ENCODE results near the gene DKKL1. TPM values are rescaled to one million over a fixed set of nuclear protein-coding genes. Genes with fewer than 3 reads are reported as not detected.
A peak's percentile ranks its signal among the peaks of the same experiment; 100 is the strongest.

DKKL1 gene
- polyA plus RNA-seq, 2 of the 4 experiments (the other 2 are of a cell fraction) = 0.37 to 0.53 TPM

DNA sequence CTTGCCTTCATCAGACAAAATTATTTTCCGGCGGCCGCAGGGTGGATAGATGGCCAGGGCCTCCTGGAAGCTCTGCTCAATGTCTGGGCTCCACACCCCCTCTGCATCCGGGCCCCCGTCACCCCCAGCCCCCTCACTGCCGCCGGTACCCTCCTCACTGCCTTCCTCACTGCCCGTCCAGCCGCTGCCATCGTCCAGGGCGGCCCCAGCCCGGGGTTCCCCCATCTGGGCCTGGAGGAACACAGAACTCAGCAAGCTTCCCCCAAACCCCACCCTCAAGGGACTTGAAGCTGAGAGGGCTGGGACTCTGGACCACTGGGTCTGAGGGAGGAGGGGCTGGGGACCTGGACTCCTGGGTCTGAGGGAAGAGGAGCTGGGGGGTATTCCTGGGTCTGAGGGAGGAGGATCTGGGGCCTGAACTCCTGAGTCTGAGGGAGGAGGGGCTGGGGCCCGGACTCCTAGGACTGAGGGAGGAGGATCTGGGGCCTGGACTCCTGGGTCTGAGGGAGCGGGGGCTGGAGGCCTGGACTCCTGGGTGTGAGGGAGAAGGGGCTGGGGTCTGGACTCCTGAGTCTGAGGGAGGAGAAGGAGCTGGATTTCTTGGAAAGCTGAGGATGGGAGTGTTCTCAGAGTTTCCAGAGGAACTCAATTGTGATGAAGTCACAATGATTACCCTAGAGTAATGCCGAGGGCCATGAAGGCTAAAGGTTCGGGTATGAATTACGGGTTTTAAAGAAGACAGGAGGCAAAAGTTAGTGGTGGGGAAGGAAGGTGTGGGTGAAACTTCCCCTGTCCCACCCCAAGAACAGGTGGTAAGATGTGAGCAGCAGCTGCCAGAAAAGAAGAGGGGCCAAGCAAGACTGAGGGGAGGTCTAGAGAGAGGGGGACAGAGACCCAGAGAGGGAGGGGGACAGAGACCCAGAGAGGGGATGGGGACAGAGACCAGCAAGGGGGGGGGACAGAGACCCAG, 3.5 kb upstream of the DKKL1 start:
- Histone ChIP-seq H3K4me3 (no peak overlapping the region), H3K4me2 (peak overlapping the region; percentile 99; the same call in 2 of the 3 replicates), H3K27ac (peak overlapping the region in 1 of 2 experiments; percentile 90; a peak in 3 of 6 replicates), H3K4me1 (peaks cover 24% of the 10 kb centered on the region), H3K9me3 (no peaks in the 10 kb centered on the region)
- DNase-seq (ENCODE audit: low read depth in 1 of 2, low spot score in 1 of 2) (no peak), ATAC-seq (no peak), FAIRE-seq (no peak)
- 87% methylated on average over 13 of the region's 17 CpGs for WGBS (ENCODE audit: missing lambda C conversion rate)
- CTCF ChIA-PET = interaction anchor here (0.7 to 3.2 kb wide), 8 partner anchors 11 to 134 kb away, joined by 3 to 19 read pairs (median 5); no protein-coding TSS in a partner anchor
- no peak for TF ChIP-seq NFE2L2 (conservative IDR thresholded peaks at IDR 0.05; ENCODE audit: low read length)
- TF ChIP-seq KDM1A (IDR thresholded peaks at IDR 0.05; ENCODE audit: low read depth) = no peak
- TF ChIP-seq KDM5A (IDR thresholded peaks at IDR 0.05) = no peak
- no peak for TF ChIP-seq HEYL (CRISPR knock-in tag; IDR thresholded peaks at IDR 0.05)
- no peak for TF ChIP-seq ELK1 (IDR thresholded peaks at IDR 0.05; ENCODE audit: low read depth, low read length)
- TF ChIP-seq FOSB (CRISPR knock-in tag; IDR thresholded peaks at IDR 0.05) = no peak
- TF ChIP-seq, protein P1, sequence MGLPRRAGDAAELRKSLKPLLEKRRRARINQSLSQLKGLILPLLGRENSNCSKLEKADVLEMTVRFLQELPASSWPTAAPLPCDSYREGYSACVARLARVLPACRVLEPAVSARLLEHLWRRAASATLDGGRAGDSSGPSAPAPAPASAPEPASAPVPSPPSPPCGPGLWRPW (IDR thresholded peaks at IDR 0.05) = no peak
- no peak for TF ChIP-seq MAFK (IDR thresholded peaks at IDR 0.05; ENCODE audit: partially characterized antibody)
- TF ChIP-seq JUNB (IDR thresholded peaks at IDR 0.05) = no peak
- no peak for TF ChIP-seq RNF2 (IDR thresholded peaks at IDR 0.05; ENCODE audit: borderline replicate concordance, low read depth)
- no peak for TF ChIP-seq HOXB13 (CRISPR knock-in tag; IDR thresholded peaks at IDR 0.05; ENCODE audit: low read depth)
- TF ChIP-seq CBX8 (IDR thresholded peaks at IDR 0.05) = no peak
- TF ChIP-seq, protein P2, sequence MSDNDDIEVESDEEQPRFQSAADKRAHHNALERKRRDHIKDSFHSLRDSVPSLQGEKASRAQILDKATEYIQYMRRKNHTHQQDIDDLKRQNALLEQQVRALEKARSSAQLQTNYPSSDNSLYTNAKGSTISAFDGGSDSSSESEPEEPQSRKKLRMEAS (IDR thresholded peaks at IDR 0.05) = no peak
- TF ChIP-seq CBX2 (IDR thresholded peaks at IDR 0.05; ENCODE audit: borderline replicate concordance, low read depth) = no peak
- no peak for TF ChIP-seq ZSCAN20 (CRISPR knock-in tag; IDR thresholded peaks at IDR 0.05)
- TF ChIP-seq HOXB5 (CRISPR knock-in tag; IDR thresholded peaks at IDR 0.05) = no peak
- TF ChIP-seq ZNF302 (CRISPR knock-in tag; IDR thresholded peaks at IDR 0.05) = no peak
- no peak for TF ChIP-seq ESRRA (IDR thresholded peaks at IDR 0.05; ENCODE audit: borderline replicate concordance, low read length)
- TF ChIP-seq NPAS2 (CRISPR knock-in tag; IDR thresholded peaks at IDR 0.05; ENCODE audit: borderline replicate concordance) = no peak
- POLR2A ChIA-PET = interaction anchor here (0.5 kb wide), 1 partner anchor 38 kb away, joined by 3 read pairs; no protein-coding TSS in a partner anchor

- Histone ChIP-seq H3K4me2 (peak overlapping the region; percentile 99), H3K27ac (peak overlapping the region; percentile 87 to 90), H3K4me1 (peaks cover 17% of the 10 kb centered on the region), H3K4me3 (peak overlapping the region; percentile 88), H3K9me3 (no peaks in the 10 kb centered on the region)
- 4% methylated on average over 15 of the region's 27 CpGs for WGBS (ENCODE audit: missing lambda C conversion rate)
- ATAC-seq (peak; percentile 29 to 31), FAIRE-seq (no peak), DNase-seq (ENCODE audit: low read depth in 1 of 2, low spot score in 1 of 2) (peak; percentile 86 to 91)
- POLR2A ChIA-PET = interaction anchor here (0.6 to 1.5 kb wide), 11 partner anchors 9 to 961 kb away, joined by 3 to 4 read pairs (median 3); partner anchors contain the start of genes GFY and PIH1D1
- CTCF ChIA-PET = interaction anchor here (0.6 to 2.0 kb wide), 4 partner anchors 9 to 86 kb away, joined by 3 to 10 read pairs (median 3); no protein-coding TSS in a partner anchor
- TF ChIP-seq PHF8 (IDR thresholded peaks at IDR 0.05; ENCODE audit: borderline replicate concordance, low read depth) (peak; percentile 50), EHF (CRISPR knock-in tag; IDR thresholded peaks at IDR 0.05) (no peak), RARB (CRISPR knock-in tag; IDR thresholded peaks at IDR 0.05) (no peak), NR3C1 (IDR thresholded peaks at IDR 0.05) (no peak), JUNB (IDR thresholded peaks at IDR 0.05) (no peak), FOSL2 (IDR thresholded peaks at IDR 0.05) (no peak), FOSL2 (CRISPR knock-in tag; IDR thresholded peaks at IDR 0.05) (no peak), CHD2 (IDR thresholded peaks at IDR 0.05; ENCODE audit: low read length, partially characterized antibody) (peak; percentile 77), MYC (IDR thresholded peaks at IDR 0.05; ENCODE audit: borderline replicate concordance, low read length) (no peak; the same call in 1 of the 2 replicates), MAZ (IDR thresholded peaks at IDR 0.05; ENCODE audit: borderline replicate concordance, low read depth, low read length) (0 out of 2 replicates have a peak, but pooled peaks have one; percentile 24), HEYL (CRISPR knock-in tag; IDR thresholded peaks at IDR 0.05) (no peak), FOSB (CRISPR knock-in tag; IDR thresholded peaks at IDR 0.05) (0 out of 2 replicates have a peak, but pooled peaks have one; percentile 6), PBX3 (IDR thresholded peaks at IDR 0.05) (no peak)
- TF ChIP-seq, protein P2 (IDR thresholded peaks at IDR 0.05) = no peak; the same call in 1 of the 2 replicates
- TF ChIP-seq, protein P3, sequence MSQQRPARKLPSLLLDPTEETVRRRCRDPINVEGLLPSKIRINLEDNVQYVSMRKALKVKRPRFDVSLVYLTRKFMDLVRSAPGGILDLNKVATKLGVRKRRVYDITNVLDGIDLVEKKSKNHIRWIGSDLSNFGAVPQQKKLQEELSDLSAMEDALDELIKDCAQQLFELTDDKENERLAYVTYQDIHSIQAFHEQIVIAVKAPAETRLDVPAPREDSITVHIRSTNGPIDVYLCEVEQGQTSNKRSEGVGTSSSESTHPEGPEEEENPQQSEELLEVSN (IDR thresholded peaks at IDR 0.05; ENCODE audit: borderline replicate concordance, low read depth) = no peak
- TF ChIP-seq, protein P1 (IDR thresholded peaks at IDR 0.05) = no peak
Measured at GRCh38 chr19:49361438-49362047, 2.1 kb upstream of the DKKL1 start.

Measured in A549 (cell line).